ENCODE data around the gene ARHGEF7.

The ARHGEF7 gene

DNA sequence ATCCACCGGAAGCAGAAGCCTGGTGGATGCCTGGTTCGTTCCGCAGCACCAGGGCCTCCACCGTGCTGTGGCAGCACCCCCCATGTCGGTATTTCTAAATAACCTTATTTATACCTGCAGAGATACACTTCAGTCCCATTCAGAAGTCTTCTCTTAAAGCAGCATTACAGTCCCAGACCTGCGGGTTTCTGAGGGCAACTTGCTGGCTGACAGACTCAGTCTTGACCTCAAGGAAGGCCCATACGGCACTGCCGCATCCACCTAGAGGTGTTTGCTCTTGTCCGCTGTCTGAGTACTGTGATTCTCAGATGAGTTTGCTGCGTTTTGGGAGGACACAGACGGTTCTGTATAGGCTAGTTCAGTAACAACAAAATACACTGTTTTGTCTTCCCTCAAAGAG, 188.4 kb downstream of the ARHGEF7 start:
- no peak for DNase-seq (ENCODE audit: low read depth in 2 of 2)

DNA sequence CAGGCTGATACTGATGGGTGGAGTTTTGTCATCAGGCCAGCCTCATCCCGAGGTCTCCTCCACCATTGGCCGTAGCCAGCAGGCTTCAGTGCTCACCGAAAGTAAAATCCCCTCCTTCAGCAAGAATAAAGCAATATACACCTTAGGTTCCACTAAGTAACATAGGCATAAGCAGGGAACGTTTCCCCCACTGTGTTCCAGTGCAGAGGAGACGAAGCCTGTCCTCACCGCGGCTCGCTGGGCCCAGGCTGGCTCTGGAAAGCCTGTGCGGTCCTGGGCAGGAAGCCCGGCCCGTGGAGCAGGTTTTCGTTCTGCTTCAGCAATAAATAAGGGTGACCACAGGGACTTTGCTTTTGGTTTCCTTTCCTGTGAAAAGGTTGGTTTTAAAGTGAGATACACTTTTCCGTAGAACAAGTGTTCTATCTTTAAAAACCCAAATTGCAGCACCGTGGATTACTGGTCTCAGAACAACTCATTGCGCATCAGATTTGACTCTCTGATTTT, 189.0 kb downstream of the ARHGEF7 start:
- DNase-seq (ENCODE audit: low read depth in 2 of 2): no peak

DNA sequence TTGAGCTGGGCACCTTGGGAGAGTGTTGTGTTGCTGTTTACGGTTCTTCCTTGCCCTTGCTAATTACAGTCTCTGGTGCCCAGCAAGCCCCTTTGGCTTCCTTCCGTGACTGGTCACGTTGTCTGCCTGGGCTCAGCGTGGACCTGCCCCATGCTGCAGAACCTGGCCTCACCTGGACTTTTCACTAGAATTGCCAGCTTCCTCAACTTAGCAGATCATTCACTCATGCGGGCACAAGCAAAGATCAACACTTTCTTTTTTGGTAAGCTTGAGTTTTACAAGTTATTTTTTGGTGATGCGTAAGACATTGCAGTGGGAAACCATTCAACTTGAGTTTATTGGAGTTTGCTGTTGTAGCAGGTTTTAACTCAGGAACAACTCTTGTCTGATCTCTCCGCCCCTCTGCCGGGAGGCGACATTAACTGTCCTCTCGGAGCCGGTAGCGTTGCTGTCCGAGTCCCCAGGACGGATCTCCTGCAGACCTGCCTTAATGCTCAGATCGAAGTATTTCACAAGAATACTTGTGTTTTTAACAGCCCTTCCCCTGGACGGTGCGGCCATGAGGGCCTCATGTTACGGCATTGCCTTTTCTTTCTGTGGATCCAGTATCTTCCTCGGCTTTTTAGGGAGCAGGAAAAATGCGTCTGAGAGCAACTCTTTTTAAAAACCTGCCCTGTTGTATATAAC, 189.6 kb downstream of the ARHGEF7 start:
- DNase-seq (ENCODE audit: low read depth in 2 of 2): no peak

DNA sequence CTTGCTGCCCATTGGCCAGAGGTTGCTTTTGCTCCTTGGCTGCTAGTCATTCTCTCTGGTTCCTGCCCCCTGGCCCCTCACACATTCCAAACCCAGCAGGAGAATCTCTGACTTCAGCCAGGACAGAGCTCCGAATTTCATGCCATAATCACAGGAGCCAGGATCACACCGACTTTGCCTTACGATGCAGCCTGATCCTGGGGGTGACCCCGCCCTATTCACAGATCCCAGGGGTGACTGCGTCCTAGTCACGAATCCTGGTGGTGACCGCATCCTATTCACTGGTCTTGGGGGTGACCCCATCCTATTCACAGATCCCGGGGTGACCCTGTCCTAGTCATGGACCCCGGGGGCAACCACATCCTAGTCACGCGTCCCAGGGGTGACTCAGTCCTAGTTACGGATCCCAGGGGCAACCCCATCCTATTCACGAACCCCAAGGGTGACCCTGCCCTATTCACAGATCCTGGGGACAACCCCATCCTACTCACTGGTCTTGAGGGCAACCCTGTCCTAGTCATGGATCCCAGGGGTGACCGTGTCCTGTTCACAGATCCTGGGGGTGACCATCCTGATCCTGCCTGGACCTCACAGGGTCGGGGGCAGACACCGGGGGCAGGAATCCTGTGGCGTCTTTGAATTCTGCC, 198.0 kb downstream of the ARHGEF7 start:
- no peak for DNase-seq (ENCODE audit: low read depth in 2 of 2)

DNA sequence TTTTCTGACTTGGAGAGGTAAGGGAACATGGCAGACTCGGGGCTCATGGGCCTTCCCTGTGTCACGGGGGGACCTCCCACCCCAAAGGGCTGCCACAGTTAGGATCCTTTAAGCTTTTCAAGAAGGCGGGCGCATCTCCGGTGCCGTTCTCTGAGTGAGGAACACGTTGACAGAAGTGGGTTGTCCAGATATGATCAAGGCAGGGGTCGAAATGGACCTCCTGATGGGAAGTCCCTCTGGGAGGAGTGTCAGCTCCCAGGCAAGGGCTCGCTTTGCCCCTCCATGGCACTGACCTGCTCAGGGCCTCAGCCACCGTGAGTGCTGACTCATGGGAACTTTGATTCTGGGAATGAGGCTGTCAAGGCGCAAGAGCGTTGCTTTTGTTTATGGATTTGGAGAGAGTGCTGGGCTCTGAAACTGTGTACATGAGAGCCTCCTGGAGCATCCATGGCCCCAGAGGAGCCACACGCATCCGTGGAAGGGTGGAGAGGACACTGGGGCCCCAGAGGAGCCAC, 198.9 kb downstream of the ARHGEF7 start:
- no peak for DNase-seq (ENCODE audit: low read depth in 2 of 2)

DNA sequence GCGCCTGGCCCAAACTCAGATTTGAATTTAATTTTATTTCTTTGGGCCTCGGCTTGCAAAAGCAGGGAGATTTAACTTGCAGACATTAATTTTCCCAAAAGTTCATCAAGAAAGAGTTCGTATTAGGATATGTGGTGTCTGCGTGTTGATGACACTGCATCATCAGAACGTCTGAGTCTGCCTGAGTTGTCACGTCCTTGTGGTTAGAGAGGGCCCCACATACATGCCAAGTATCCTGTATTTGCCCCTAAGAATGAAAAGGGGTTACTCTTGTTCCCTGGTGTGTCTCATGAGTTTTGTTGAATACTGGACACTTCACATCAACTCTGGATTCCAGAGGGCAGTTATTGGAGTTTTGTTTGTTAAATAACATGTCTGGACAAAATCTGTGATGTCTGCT, 199.7 kb downstream of the ARHGEF7 start:
- DNase-seq (ENCODE audit: low read depth in 2 of 2): peak; percentile 31 to 34

DNA sequence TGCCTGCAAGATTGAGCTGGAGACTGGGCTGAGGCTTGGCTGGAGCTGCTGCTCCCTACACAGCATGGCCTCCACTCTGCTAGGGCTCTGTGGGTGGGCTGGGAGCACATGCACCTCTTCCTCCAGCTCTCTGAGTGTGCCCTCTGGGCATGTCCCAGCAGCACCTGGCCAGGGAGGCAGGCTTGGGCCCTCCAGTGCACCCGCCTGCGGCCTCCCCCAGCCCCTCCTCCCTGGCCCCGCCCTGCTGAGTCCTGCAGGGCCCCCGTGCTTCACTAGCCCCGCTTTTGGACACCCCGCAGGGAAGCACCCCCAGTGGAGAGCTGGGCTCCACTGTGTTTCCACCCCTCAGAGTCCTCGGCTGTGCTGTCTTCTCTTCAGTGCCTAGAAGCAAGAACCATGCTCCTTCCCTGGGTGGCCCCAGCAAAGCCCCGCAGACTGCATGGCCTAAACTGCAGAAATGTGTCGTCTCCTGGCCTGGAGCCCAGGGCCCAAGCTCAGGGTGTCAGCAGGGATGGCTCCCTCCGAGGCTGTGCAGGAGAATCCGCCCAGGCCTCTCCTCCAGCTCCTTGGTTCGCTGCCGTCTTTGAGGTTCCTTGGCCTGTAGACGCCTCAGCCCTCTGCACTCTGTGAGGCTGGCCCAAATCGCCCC, 200.4 kb downstream of the ARHGEF7 start:
- no peak for DNase-seq (ENCODE audit: low read depth in 2 of 2)

DNA sequence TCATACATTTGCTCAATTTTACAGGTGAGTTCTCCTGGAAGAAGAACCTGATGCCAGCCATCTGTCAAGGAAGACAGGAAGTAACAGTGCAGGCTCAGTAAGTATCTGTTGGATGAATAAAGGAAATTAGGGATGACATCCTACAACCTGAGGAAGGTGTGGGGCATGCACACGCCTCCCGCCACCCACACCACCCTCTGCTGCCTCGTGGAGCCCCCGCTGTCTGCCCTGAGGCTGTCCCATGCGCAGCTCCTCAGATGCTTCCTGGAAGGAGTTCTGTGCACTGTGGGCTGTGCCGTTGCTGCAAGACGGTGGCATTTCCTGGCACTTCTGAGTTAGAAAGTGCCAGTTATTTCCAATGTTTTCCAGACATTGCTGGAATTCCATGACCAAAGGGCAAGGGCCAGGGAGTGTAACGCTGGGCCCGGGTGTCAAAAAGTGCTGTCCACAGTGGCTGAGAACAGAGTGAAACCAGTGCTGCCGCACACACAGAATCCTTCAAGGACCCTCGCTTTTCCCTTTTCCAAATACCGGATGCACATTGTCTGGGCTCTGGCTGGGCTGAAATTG, 201.1 kb downstream of the ARHGEF7 start:
- no peak for DNase-seq (ENCODE audit: low read depth in 2 of 2)

DNA sequence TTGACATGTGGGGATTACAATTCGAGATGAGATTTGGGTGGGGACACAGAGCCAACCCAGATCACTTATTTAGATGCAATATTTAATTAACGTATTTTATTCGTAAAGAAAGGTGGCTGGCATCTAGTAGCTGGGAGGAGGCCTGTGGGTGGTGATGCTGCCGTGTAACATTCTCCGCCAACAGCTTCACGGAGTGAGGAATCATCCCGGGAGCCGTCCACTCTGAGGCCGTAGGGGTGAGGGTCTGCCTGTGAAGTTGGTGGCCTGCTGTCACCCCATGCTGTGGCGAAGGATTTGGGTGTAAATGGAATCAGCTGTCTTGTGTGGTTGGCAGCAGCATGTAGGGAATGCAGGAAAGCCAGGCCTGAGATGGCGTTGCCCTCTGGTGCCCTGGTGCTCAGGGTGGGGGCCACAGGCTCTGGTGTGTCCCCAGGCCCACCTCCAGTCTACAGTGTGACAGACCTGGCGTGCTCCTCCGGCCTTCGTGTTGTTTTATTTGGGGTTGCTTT, 202.0 kb downstream of the ARHGEF7 start:
- no peak for DNase-seq (ENCODE audit: low read depth in 2 of 2)

DNA sequence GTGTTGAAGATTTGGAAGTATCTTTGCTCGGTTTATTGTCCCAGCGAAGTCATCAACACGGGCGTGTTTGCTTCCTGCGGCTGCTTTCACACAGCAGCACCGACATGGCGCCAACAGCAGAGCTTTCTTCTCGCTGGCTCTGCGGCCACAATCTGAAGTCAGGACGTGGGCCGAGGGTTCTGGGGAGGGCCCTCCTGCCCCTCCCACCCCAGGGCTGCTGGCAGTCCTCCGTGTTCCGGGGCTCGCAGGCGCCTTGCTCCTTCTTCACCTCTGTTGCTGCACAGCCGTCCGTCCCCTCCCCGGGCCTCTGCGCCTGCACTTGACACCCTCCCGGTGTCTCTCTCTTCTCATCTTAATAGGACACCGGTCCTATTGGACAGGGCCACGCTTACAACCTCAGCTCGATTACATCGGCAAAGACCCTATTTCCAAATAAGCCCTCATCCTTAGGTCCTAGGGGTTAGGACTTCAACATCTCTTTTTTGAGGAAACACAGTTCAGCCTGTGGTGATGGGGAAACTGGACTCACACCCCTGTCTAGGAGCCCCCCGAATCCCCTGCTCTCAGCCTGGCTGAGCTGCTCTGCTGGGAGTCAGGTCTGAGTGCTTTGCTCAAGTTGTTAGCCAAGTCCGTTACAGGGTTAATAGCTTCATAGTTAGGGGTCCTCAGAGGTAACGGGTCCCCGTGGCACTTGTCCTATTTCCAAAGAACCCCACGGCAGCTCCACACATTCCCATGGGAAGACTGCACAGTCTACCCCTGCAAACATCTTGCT, 202.6 kb downstream of the ARHGEF7 start:
- DNase-seq (ENCODE audit: low read depth in 2 of 2): no peak

DNA sequence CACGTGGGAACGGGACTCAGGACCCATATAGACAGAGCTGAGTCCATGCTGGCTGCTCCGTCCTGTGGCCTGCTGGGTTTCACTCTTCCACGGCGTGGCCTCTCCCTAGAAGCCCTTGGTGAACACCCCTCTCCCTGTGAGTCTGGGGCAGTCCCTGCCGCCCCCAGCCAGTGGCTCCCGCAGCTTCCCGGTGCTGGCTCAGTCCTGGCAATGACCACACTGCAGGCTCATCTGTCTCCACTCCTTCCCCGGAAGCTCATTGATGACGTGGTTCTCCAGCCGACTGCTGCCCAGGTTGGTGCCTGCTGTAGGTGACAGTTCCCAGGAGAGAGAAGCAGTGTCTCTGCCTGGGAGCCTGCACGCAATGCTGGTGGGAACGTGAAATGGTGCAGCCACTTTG, 203.3 kb downstream of the ARHGEF7 start:
- DNase-seq (ENCODE audit: low read depth in 2 of 2): no peak

DNA sequence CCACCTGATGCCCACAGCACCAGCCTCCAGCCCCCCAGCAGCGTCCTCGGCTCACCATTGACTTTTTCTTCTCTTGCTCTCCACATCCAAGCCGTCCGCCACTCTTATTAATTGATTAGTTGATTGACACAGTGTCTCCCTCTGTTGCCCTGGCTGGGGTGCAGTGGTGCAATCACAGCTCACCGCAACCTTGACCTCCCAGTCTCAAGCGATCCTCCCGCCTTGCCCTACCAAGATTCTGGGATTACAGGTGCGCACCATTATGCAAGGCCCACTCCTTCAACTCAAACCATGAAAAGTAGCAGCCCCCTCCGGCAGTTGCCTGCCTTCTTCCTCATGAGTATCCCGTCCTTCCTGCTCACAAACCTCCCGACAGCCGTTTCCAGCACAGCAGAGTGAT, 204.4 kb downstream of the ARHGEF7 start:
- no peak for DNase-seq (ENCODE audit: low read depth in 2 of 2)

DNA sequence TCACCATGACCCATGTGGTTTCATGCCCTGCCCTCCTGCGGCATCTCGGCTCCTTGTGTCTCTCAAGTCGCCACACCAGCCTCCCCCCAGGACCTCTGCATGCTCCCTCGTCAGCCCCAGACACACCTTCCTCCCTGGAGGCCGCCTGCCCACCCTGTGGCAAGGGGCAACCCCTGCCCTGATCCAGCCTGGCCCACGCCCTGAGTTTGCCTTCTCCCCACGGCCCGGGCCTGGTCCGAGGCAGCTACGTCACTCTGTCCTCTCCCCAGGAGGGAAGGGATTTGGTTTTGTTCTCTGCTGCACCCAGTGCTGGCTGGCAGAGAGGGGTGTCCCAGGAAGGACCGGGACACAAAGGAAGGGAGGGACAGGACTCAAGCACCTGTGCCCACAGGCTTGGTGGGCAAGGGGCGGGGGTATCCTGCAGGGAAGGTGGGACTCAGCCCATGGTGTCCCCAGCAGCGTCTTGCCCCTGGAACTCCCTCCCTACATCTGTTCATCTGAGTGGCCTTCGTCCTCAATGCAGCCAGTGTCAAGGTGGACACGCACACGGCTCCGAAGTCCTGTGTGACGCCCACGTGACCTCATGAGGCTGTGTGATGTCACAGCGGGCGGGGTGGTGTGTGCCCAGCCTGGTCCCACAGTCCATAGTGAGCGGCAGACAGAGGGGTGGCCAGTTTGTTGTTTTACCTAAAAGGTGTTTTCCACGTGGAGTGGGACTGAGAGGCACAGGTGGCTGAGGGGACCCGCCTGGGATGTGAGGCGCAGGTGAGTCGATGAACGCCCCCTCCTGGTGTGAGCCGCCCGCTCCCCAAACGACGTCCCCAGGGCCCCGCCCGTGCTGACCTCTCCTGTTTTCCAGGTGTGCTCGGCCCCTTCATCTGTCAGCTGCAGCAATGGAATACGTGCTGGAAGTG, 205.1 kb downstream of the ARHGEF7 start, which contains the start of gene TEX29:
Gene TEX29 (plus strand): TSS at position 645 of the 914 bp plus-strand sequence. CDS start 249 bp downstream, at position 894.
- no peak for DNase-seq (ENCODE audit: low read depth in 2 of 2)

DNA sequence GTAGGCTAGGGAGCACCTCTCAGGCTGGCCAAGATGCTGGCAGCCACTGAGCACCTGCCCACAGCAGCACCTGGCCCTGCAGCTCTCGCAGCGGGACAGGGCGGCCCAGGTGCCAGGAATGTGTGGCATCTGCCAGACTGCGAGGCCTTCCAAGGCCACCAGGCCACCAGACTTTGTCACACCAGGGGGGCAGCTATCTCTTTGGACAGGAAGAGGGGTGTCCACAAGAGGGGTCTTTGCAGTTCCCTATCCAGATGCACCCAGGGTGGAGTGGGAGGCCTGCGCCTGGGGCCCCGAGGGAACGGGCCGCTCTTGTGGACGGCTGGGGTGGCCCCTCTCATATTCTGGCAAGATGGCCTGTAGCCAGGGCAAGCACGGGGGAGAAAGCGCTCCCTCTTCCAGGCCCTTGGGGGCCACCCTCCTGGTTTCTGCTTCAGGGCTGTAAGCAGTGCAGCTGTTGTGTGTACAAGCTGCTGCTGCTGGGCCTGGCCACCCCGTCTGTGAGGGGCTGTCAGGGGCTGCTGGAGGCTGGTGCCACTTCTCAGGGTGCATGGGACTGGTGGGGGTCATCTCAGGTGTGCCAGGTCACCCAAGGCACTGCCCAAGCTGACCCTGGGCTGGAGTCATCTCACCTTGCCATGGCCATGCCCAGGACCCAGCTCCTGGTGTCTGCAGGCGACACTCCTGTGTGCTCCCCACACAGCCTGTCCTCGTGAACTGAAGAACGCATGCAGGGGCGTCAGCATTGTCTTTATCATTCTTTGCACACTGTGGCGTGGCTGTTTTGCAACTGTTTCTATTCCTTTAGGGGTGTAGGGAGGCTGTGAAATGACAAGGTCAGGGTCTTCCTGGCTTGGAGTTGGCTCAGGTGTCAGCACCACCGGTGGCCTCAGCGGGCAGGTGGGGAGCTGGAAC, 207.1 kb downstream of the ARHGEF7 start:
- DNase-seq (ENCODE audit: low read depth in 2 of 2): no peak

DNA sequence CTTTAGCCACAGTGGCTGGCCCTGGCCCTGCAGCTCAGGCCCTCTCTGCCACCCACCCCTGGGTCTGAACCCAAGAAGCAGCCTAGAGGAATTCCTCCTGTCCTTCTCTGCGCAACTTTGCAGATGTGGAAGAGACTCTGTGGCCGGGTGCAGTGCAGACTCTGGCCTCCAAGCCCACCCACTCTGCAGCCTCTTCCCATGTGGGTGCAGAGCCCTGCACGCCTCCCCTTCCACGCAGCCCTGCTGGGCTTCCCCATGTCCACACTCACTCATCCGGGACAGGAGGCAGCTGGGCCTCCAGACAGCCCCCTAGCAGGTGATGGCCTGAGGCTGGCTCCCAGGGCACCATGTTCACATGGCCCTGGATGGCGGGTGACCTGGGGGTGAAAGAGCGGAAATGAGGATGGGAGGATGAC, 207.8 kb downstream of the ARHGEF7 start:
- no peak for DNase-seq (ENCODE audit: low read depth in 2 of 2)

DNA sequence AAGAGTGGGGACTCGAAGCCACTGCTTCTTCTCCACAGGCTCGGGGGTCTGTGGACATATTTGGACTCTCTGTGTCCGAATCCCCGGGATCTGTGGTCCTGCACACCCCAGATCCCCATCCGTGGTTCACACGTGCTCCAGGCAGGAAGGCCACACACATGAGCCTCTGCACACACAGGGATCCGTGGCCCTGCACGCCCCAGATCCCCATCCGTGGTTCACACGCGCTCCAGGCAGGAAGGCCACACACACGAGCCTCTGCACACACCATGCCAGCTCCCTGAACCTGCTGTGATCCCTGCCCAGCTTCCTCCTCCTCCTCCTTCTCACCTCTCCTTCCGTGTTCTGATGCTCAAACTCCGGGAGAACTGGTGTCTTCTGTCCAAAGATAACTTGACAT, 208.4 kb downstream of the ARHGEF7 start:
- no peak for DNase-seq (ENCODE audit: low read depth in 2 of 2)

DNA sequence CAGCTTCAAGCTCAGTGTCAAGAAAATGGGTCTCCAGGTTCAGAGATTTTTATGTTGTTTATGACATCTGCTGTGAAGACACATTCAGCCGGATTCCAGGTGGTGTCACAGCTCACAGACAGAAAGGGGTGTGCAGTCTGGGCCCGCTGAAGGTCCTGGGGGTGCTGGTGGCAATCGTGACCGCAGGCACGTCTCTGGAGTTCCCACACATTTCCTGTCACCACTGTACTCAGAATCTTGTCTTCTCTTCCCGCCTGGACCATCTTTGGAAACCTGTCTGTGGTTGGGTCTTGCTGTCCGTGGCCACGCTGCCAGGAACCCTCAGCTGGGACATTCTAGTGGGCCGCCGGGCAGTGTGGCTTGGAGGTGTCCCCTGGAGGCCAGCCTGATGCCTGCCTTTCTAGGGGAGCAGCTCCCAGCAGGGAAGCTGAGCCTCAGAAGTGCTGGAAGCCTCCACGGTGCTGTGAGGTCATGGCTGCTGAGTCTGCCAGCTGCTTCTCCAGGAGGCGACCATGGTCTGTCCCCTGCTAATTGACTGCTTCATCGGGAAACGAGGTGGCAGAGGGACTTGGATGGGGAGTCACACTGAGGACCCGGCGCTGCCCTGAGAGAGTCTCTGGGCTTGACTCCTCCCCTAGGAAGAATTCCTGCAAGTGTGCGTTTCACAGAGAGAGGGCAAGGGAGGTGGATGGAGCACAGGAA, 209.0 kb downstream of the ARHGEF7 start:
- DNase-seq (ENCODE audit: low read depth in 2 of 2): no peak

DNA sequence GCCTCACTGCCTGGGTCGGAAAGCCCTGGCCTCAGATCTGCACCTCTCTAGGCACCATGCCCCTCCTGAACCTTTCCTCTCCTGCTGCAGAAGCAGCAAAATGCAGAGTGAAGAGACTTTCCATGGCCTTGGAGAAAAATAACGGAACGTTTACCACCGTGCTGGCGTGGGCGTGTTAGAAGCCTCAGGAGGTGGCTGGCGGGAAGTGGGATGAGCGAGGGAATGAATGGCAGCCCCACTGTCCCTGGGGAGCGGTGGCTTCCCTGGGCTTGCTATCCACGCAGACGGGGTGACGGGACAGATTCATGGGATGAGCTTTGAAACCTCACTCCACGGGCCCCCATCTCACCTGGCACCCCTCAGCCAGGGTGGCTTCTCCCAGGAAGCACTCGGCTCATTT, 209.6 kb downstream of the ARHGEF7 start:
- DNase-seq (ENCODE audit: low read depth in 2 of 2): no peak
